ENCODE data around the gene ZNF565.
"Not testable (repeated sequence)": the region's sequence is repeated elsewhere in the genome, so short reads cannot be mapped to it uniquely, and the experiment has no call there.

Gene ZNF565

GRCh38 chr19:36149673-36150406 lies 64.6 kb downstream of the ZNF565 start:
- no peak for DNase-seq

DNA sequence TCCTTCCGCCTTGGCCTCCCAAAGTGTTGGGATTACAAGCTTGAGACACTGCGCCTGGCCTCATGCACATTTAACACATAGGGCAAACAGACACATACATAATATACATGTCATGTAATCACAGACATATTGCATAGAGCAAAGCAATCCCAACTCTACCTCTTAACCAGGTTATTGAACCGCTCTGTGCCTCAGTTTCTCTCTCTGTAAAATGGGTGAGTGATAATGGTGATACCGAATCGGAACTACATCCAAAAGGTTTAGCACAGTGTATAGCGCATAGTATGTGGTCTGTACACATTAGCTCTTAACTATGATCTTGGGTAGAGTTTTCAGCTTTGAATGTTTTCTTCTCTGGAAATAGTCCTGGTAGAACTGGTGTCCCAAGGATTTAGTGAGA lies 69.8 kb downstream of the ZNF565 start:
- DNase-seq, result no peak

GRCh38 chr19:36142496-36142895 lies 72.0 kb downstream of the ZNF565 start:
- no peak for DNase-seq

GRCh38 chr19:36142046-36142445 lies 72.4 kb downstream of the ZNF565 start:
- DNase-seq, result no peak

GRCh38 chr19:36141039-36141927 lies 73.2 kb downstream of the ZNF565 start:
- peak; percentile 68 to 84 for DNase-seq

DNA sequence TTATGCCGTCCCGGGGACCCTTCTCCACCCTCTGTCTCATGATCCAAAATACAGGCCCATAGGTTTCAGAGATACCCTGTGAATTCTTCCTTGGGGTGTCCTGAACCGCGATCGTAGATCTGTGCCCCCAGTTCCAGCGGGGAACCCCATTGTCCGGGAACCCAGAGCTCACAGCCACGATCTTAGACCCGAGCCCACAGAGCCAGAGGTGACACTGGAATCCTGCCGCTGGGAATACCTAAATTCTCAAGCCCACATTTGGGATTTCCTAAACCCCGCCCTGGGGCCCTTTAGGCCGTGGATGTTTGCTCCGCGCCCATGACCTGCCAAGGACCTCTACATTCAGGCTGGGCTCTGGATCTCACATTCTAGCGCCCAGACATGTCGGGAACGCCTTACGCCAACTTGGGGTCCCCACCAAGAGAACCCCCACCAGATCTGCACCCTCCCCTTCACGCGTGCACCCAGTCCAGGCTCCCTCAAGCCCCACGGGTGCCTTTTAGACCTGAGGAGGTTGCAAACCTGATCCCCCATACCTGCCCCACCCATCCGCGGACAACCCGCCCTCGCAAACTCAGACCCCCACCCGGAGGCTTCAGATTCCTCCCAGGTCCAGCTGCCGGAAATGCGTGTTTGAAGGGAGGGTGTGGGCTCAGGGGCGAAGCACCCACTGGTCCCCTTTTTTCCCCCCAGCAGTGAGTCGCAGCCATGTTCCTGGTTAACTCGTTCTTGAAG lies 74.0 kb downstream of the ZNF565 start:
- peak in 1 of 2 experiments; percentile 68 for DNase-seq

GRCh38 chr19:36139473-36140303 lies 74.8 kb downstream of the ZNF565 start, which contains the start of gene CAPNS1:
Gene CAPNS1 (plus strand): TSS chr19:36140066. CDS start chr19:36141012, 946 bp downstream.
- DNase-seq, result peak; percentile 96

DNA sequence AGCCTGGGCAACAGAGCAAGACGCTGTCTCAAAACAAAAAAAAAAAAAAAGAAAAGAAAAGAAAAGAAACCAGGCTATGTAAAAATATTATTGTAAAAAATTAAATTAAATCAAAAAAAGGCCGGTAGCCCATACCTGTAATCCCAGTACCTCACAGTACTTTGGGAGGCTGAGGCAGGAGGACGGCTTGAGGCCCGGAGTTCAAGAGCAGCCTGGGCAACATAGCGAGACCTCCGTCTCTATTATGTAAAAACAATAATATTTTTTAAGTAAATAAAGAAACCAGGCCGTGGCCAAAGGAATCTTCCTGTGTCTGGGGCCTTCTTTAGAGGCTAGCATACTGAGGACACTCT lies 75.4 kb downstream of the ZNF565 start:
- DNase-seq, result no peak

DNA sequence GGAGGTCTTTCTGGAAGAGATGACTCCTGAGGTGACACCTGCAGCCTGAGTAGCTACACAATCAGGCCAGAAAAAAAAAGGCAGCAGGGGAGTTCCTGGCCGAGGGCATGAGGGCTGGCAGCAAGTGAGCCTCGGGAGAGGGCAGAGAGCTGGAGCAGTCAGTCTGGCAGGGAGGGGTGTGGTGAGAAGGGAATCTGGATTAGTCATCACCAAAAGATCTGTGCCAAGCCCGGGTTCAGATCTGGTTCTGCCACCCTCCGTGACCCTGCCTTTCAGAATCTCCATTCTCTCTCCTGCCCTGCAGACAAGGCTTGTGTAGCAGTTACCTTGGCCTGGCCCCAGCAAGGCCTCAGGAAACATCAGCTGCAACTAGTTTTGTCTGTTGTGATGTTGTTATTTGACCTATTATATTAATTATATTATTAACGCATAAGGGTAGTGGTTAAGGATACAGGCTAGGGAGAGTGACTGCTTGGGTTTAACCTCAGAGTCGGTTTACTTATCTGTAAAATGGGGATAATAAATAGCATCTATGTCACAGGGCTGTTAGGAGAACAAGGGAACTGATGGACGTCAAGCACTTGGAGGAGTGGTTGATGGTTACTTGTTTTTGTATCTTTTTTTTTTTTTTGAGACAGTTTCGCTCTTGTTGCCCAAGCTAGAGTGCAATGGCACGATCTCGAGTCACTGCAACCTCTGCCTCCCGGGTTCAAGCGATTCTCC lies 77.3 kb downstream of the ZNF565 start:
- DNase-seq, result no peak

- not testable (repeated sequence) for DNase-seq
Measured at GRCh38 chr19:36134867-36135266, 79.6 kb downstream of the ZNF565 start.

All from NCI-H187 (cell line).